A549 (cell line): ENCODE measurements around the gene BUD31. TPM values are rescaled to one million over a fixed set of nuclear protein-coding genes. Genes with fewer than 3 reads are reported as not detected.

Source experiments
- ATAC-seq, 2 experiments: fragments of 200-7000 bp in 1 of 2; fragments of >200 bp in 1 of 2; cut with Nextera tagmentation in 1 of 2; cut with Tn5 transposase in 1 of 2; 3 replicates each; pipeline versions ENCODE4 v1.8.0 to v1.9.1; 2018 to 2020; ENCODE audit warnings: mild to moderate bottlenecking in 1 of 2, moderate library complexity in 1 of 2
- CTCF ChIA-PET: fragments of 300-600 bp; sonication (Branson Sonifier 250); formaldehyde crosslinking; extraction: SDS; loops from one replicate; lab custom pipeline; 2021; ENCODE audit warnings: antibody characterized with exemption, inconsistent platforms; lab: Yijun Ruan, JAX
- POLR2A ChIA-PET: fragments of 350-600 bp; formaldehyde crosslinking; extraction: SDS; loops from one replicate; lab custom pipeline; 2021; ENCODE audit warnings: antibody characterized with exemption, inconsistent platforms; lab: Yijun Ruan, JAX
- DNase-seq, 2 experiments: peaks; one replicate each; pipeline versions ENCODE4 v3.0.0 to v3.0.0-alpha.2; 2011 to 2016; ENCODE audit warnings: low read depth in 1 of 2, low spot score in 1 of 2
- FAIRE-seq: peaks from 2 replicates; lab custom pipeline; 2011; peaks lifted over from hg19 to GRCh38; lab: Jason Lieb, UNC
- H3K27ac ChIP-seq, 2 experiments: fragments of >200 bp; sonication (Bioruptor Twin); formaldehyde crosslinking; 3 replicates each; pipeline ENCODE4 v1.5.1; 2016 to 2017
- H3K4me1 ChIP-seq: fragments of >200 bp; sonication (Bioruptor Twin); formaldehyde crosslinking; 3 replicates; pipeline ENCODE4 v1.6.1; 2016
- H3K4me2 ChIP-seq: fragments of >200 bp; sonication (Bioruptor Twin); formaldehyde crosslinking; 3 replicates; pipeline ENCODE4 v1.6.1; 2016
- H3K4me3 ChIP-seq: fragments of >200 bp; sonication (Bioruptor Twin); formaldehyde crosslinking; 3 replicates; pipeline ENCODE4 v1.5.1; 2016
- H3K9me3 ChIP-seq: fragments of >200 bp; sonication (Bioruptor Twin); formaldehyde crosslinking; 3 replicates; pipeline ENCODE4 v1.6.1; 2016
- CHD2 ChIP-seq: fragments of 150-350 bp; IDR thresholded peaks from 2 replicates; pipeline ENCODE4 v1.6.1; 2014; ENCODE audit warnings: low read length; ENCODE audit not compliant: partially characterized antibody
- E2F6 ChIP-seq: IDR thresholded peaks from 2 replicates; pipeline ENCODE4 v1.6.1; 2012; ENCODE audit warnings: low read depth, borderline replicate concordance
- FOSB ChIP-seq: fragments of 250-450 bp; sonication (Bioruptor Pico); IDR thresholded peaks from 2 replicates; pipeline ENCODE4 v1.5.0; 2020; ENCODE audit warnings: mild to moderate bottlenecking, moderate library complexity
- KDM1A ChIP-seq: fragments of 200-600 bp; sonication (generic); IDR thresholded peaks from 2 replicates; pipeline ENCODE4 v1.6.1; 2016; ENCODE audit warnings: low read depth, mild to moderate bottlenecking
- NFE2L2 ChIP-seq: fragments of 150-350 bp; conservative IDR thresholded peaks from 2 replicates; pipeline ENCODE4 v1.6.1; 2014; ENCODE audit warnings: low read length
- NR3C1 ChIP-seq: fragments of >200 bp; sonication (Bioruptor Twin); formaldehyde crosslinking; IDR thresholded peaks from 3 replicates; pipeline ENCODE4 v1.6.1; 2017
- POLR2A ChIP-seq: IDR thresholded peaks from 2 replicates; pipeline ENCODE4 v1.6.1; 2012; ENCODE audit warnings: mild to moderate bottlenecking, low read length
- RAD21 ChIP-seq, 2 experiments: fragments of >200 bp in 1 of 2; sonication (Bioruptor Twin) in 1 of 2; formaldehyde crosslinking in 1 of 2; IDR thresholded peaks in 1 of 2; conservative IDR thresholded peaks in 1 of 2; 2 replicates in 1 of 2; 3 replicates in 1 of 2; pipeline ENCODE4 v1.6.1; 2012 to 2018; ENCODE audit warnings: inconsistent platforms in 1 of 2
- RARB ChIP-seq: fragments of 250-450 bp; sonication (Bioruptor Pico); IDR thresholded peaks from 2 replicates; pipeline ENCODE4 v1.8.0; 2021; ENCODE audit warnings: mild to moderate bottlenecking, moderate library complexity
- RCOR1 ChIP-seq: fragments of 150-350 bp; IDR thresholded peaks from 2 replicates; pipeline ENCODE4 v1.6.1; 2014; ENCODE audit warnings: antibody characterized with exemption, low read length, low read depth
- RFX5 ChIP-seq: fragments of 450-650 bp; IDR thresholded peaks from 2 replicates; pipeline ENCODE4 v1.7.1; 2014; ENCODE audit warnings: antibody characterized with exemption, mild to moderate bottlenecking, moderate library complexity
- SMC3 ChIP-seq: fragments of >200 bp; sonication (Bioruptor Twin); formaldehyde crosslinking; IDR thresholded peaks from 3 replicates; pipeline ENCODE4 v1.6.1; 2018; ENCODE audit warnings: inconsistent platforms
- SREBF2 ChIP-seq: fragments of 450-650 bp; IDR thresholded peaks from 2 replicates; pipeline ENCODE4 v1.6.1; 2014; ENCODE audit warnings: mild to moderate bottlenecking, moderate library complexity
- WGBS: methylation state at CpG from one replicate; pipeline ENCODE4 v1.1.6; 2017; ENCODE audit errors: missing lambda C conversion rate; 5-methylcytosine and 5-hydroxymethylcytosine counted together
- polyA plus RNA-seq, 4 experiments: library from polyadenylated mRNA; depleted of rRNA in 3 of 4; stranded (reverse); fragments of >200 nt; fragmentation: RNase III in 1 of 4; extraction: RNeasy Plus Mini Kit Qiagen cat#74134 plus additional on column Dnase treatment in 1 of 4; gene quantifications; 2 replicates in 3 of 4; 3 replicates in 1 of 4; pipeline ENCODE4 v1.2.3, GENCODE V29; 2011 to 2017
- TF ChIP-seq, protein P1 (sequence below): fragments of 150-350 bp; IDR thresholded peaks from 2 replicates; pipeline ENCODE4 v1.6.1; 2014; ENCODE audit warnings: low read depth, mild to moderate bottlenecking, low read length
- TF ChIP-seq, protein P2 (sequence below): fragments of >200 bp; sonication (Bioruptor Twin); formaldehyde crosslinking; IDR thresholded peaks from 3 replicates; pipeline ENCODE4 v1.6.1; 2016
- TF ChIP-seq, protein P3 (sequence below): fragments of 200-600 bp; sonication (generic); IDR thresholded peaks from 2 replicates; pipeline ENCODE4 v1.6.1; 2016; ENCODE audit warnings: antibody characterized with exemption, mild to moderate bottlenecking, moderate library complexity
- TF ChIP-seq, protein P4 (sequence below): fragments of >200 bp; sonication (Bioruptor Twin); formaldehyde crosslinking; IDR thresholded peaks from 3 replicates; pipeline ENCODE4 v1.5.1; 2016

BUD31 gene
- polyA plus RNA-seq, 2 of the 4 experiments (the other 2 are of a cell fraction) = 96.5 to 105 TPM

DNA sequence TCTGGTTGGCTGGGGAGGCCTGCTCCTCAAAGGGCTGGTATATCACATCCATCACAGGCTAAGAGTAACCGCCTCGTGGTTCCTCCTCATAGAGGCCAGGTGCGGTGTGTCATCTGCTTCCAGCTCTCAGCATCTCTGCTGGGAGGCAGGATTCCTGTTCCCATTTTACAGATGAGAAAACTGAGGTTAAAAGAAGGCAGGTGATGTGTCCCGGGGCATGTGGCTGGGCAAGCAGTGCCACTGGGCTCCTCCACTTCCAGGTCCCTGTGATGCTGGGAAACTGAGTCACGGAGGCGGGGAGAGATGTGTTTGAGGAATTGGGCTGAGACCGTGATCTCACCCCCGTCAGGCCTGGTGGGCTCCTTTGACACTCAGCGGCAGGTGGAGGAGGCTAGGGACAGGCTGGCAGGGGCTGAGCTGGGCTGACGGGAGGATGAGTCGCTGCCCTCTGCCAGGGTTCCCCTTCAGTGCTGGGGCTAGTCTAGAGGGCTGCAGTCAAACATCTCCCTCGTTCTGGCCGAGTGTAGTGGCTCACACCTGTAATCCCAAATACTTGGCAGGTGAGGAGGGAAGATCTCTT lies 24.9 kb upstream of the BUD31 start:
- ChIA-PET POLR2A (no interaction called here), CTCF (interaction anchor here (1.7 to 1.8 kb wide), 2 partner anchors 16 kb away, joined by 4 to 5 read pairs; no protein-coding TSS in a partner anchor)
- no peak overlapping the region for H3K4me3 ChIP-seq
- peak overlapping the region in 1 of 2 experiments; percentile 36; a peak in 1 of 6 replicates for H3K27ac ChIP-seq
- no peak overlapping the region for H3K4me2 ChIP-seq
- DNase-seq (no peak), FAIRE-seq (no peak), ATAC-seq (peak in 1 of 2 experiments; percentile 22; a peak in 1 of 6 replicates)
- peaks cover 29% of the 10 kb centered on the region for H3K4me1 ChIP-seq
- TF ChIP-seq, protein P1, sequence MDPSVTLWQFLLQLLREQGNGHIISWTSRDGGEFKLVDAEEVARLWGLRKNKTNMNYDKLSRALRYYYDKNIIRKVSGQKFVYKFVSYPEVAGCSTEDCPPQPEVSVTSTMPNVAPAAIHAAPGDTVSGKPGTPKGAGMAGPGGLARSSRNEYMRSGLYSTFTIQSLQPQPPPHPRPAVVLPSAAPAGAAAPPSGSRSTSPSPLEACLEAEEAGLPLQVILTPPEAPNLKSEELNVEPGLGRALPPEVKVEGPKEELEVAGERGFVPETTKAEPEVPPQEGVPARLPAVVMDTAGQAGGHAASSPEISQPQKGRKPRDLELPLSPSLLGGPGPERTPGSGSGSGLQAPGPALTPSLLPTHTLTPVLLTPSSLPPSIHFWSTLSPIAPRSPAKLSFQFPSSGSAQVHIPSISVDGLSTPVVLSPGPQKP = no peak
- TF ChIP-seq SREBF2 (no peak), KDM1A (peak; percentile 79), E2F6 (no peak)
- TF ChIP-seq, protein P2, sequence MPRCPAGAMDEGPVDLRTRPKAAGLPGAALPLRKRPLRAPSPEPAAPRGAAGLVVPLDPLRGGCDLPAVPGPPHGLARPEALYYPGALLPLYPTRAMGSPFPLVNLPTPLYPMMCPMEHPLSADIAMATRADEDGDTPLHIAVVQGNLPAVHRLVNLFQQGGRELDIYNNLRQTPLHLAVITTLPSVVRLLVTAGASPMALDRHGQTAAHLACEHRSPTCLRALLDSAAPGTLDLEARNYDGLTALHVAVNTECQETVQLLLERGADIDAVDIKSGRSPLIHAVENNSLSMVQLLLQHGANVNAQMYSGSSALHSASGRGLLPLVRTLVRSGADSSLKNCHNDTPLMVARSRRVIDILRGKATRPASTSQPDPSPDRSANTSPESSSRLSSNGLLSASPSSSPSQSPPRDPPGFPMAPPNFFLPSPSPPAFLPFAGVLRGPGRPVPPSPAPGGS = no peak
- TF ChIP-seq, protein P3, sequence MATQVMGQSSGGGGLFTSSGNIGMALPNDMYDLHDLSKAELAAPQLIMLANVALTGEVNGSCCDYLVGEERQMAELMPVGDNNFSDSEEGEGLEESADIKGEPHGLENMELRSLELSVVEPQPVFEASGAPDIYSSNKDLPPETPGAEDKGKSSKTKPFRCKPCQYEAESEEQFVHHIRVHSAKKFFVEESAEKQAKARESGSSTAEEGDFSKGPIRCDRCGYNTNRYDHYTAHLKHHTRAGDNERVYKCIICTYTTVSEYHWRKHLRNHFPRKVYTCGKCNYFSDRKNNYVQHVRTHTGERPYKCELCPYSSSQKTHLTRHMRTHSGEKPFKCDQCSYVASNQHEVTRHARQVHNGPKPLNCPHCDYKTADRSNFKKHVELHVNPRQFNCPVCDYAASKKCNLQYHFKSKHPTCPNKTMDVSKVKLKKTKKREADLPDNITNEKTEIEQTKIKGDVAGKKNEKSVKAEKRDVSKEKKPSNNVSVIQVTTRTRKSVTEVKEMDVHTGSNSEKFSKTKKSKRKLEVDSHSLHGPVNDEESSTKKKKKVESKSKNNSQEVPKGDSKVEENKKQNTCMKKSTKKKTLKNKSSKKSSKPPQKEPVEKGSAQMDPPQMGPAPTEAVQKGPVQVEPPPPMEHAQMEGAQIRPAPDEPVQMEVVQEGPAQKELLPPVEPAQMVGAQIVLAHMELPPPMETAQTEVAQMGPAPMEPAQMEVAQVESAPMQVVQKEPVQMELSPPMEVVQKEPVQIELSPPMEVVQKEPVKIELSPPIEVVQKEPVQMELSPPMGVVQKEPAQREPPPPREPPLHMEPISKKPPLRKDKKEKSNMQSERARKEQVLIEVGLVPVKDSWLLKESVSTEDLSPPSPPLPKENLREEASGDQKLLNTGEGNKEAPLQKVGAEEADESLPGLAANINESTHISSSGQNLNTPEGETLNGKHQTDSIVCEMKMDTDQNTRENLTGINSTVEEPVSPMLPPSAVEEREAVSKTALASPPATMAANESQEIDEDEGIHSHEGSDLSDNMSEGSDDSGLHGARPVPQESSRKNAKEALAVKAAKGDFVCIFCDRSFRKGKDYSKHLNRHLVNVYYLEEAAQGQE = no peak
- 89% methylated on average over 13 of the region's 13 CpGs for WGBS
- no peaks in the 10 kb centered on the region for H3K9me3 ChIP-seq

DNA sequence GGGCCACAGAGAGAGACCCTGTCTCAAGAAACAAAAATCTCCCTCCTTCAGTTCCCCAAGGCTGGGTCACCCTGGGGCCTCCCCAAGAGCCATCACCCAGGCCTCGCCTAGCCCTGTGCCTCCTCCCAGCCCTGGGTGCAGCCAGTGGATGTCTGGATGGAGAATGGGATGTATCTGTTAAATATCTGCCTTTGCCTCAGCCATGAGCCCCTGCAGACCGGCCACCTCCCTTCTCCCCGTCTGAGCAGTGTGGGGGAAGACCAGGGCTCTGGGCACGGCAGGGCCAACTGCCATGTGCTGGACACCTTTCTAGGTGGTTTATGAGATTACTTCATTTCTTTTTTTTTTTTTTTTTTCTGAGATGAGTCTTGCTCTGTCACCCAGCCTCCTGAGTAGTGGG lies 24.2 kb upstream of the BUD31 start:
- H3K9me3 ChIP-seq = no peaks in the 10 kb centered on the region
- FAIRE-seq = no peak
- peaks cover 22% of the 10 kb centered on the region for H3K4me1 ChIP-seq
- no peak overlapping the region for H3K4me3 ChIP-seq
- 0 out of 6 replicates have a peak overlapping the region, but pooled peaks of 1 of the 2 experiments have one; percentile 36 for H3K27ac ChIP-seq
- DNase-seq = no peak
- no peak overlapping the region for H3K4me2 ChIP-seq
- ChIA-PET CTCF (interaction anchor here (1.8 kb wide), 1 partner anchor 15 kb away, joined by 4 read pairs; no protein-coding TSS in a partner anchor), POLR2A (no interaction called here)
- 87% methylated on average over 4 of the region's 4 CpGs for WGBS
- ATAC-seq = peak; percentile 12 to 37; a peak in 5 of 6 replicates
- TF ChIP-seq NR3C1 = no peak
- no peak for TF ChIP-seq RFX5
- TF ChIP-seq RAD21 (conservative IDR thresholded peaks at IDR 0.05 in 1 of 2, IDR thresholded peaks at IDR 0.05 in 1 of 2) = no peak
- no peak for TF ChIP-seq RARB
- TF ChIP-seq POLR2A = no peak
- TF ChIP-seq SMC3 = no peak
- TF ChIP-seq RCOR1 = no peak
- no peak for TF ChIP-seq CHD2

DNA sequence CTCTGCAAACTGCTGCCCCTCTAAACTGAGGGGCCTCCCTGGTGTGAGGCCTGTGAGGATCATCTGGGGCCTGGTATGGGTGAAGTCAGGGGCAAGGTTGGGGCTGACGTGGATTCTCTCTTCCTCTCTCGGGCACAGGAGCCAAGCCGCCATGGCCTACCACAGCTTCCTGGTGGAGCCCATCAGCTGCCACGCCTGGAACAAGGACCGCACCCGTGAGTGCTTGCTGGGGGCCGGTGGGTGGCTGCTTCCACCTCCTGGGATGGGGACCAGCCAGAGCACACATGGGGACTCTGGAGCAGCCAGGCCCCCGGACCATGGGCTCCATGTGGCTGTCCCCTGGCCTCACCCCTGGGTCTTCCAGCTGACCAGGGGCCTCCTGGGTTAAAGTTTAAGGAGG lies 23.2 kb upstream of the BUD31 start:
- H3K4me3 ChIP-seq = no peak overlapping the region
- TF ChIP-seq, protein P3 = no peak
- no peak for TF ChIP-seq CHD2
- TF ChIP-seq NFE2L2 = no peak
- TF ChIP-seq FOSB (CRISPR knock-in tag) = no peak
- TF ChIP-seq, protein P4, sequence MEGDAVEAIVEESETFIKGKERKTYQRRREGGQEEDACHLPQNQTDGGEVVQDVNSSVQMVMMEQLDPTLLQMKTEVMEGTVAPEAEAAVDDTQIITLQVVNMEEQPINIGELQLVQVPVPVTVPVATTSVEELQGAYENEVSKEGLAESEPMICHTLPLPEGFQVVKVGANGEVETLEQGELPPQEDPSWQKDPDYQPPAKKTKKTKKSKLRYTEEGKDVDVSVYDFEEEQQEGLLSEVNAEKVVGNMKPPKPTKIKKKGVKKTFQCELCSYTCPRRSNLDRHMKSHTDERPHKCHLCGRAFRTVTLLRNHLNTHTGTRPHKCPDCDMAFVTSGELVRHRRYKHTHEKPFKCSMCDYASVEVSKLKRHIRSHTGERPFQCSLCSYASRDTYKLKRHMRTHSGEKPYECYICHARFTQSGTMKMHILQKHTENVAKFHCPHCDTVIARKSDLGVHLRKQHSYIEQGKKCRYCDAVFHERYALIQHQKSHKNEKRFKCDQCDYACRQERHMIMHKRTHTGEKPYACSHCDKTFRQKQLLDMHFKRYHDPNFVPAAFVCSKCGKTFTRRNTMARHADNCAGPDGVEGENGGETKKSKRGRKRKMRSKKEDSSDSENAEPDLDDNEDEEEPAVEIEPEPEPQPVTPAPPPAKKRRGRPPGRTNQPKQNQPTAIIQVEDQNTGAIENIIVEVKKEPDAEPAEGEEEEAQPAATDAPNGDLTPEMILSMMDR = no peak
- WGBS = 89% methylated on average over 6 of the region's 8 CpGs
- POLR2A ChIA-PET = interaction anchor here (0.6 kb wide), 1 partner anchor 71 kb away, joined by 3 read pairs; no protein-coding TSS in a partner anchor
- ATAC-seq (no peak), DNase-seq (no peak), FAIRE-seq (no peak)
- H3K4me2 ChIP-seq = no peak overlapping the region
- H3K9me3 ChIP-seq = no peaks in the 10 kb centered on the region
- H3K4me1 ChIP-seq = peaks cover 12% of the 10 kb centered on the region
- H3K27ac ChIP-seq = peak overlapping the region in 1 of 2 experiments; percentile 31; a peak in 1 of 6 replicates
- CTCF ChIA-PET = interaction anchor here (0.9 to 1.8 kb wide), 3 partner anchors 9 to 14 kb away, joined by 3 to 4 read pairs (median 4); no protein-coding TSS in a partner anchor
